DND-41 (cell line): ENCODE data around the gene MAB21L4.

Source experiments
- CTCF ChIP-seq: IDR thresholded peaks from 2 replicates; pipeline ENCODE4 v1.5.1; 2012; ENCODE audit warnings: borderline replicate concordance, low read length, moderate library complexity, mild to moderate bottlenecking; ENCODE audit not compliant: poor library complexity, severe bottlenecking; ENCODE audit errors: extremely low read depth
- EZH2 ChIP-seq: IDR thresholded peaks from 3 replicates; pipeline ENCODE4 v1.6.1; 2012; ENCODE audit warnings: borderline replicate concordance, low read depth, mild to moderate bottlenecking, moderate library complexity, low read length, inconsistent platforms; ENCODE audit not compliant: severe bottlenecking

GRCh38 chr2:240858871-240859270, 37.1 kb downstream of the MAB21L4 start:
- TF ChIP-seq CTCF: no peak
- no peak for TF ChIP-seq EZH2
